GM23338 (cell line): ENCODE data around the gene NPLOC4. TPM values are rescaled to one million over a fixed set of nuclear protein-coding genes. Genes with fewer than 3 reads are reported as not detected.

Experiments used
- ATAC-seq: fragments of 200-7000 bp; cut with Tn5 transposase; 3 replicates; pipeline ENCODE4 v1.9.1; 2020
- DNase-seq: peaks from one replicate; pipeline ENCODE4 v3.0.0-alpha.2; 2015; ENCODE audit warnings: low spot score
- H2AFZ ChIP-seq: fragments of 200-600 bp; sonication (generic); 2 replicates; pipeline ENCODE4 v1.8.0; 2016; ENCODE audit warnings: antibody characterized with exemption, mild to moderate bottlenecking, moderate library complexity
- H3F3A ChIP-seq: fragments of 200-600 bp; sonication (generic); replicated peaks from 2 replicates; pipeline ENCODE4 v1.8.0; 2017; ENCODE audit warnings: antibody characterized with exemption, mixed run types, low read depth
- H3K27ac ChIP-seq: fragments of 200-600 bp; sonication (generic); 2 replicates; pipeline ENCODE4 v1.6.1; 2016; ENCODE audit warnings: low read depth
- H3K27me3 ChIP-seq: fragments of 200-600 bp; sonication (generic); 2 replicates; pipeline ENCODE4 v1.8.0; 2016; ENCODE audit warnings: mild to moderate bottlenecking, mixed run types, moderate library complexity; ENCODE audit not compliant: insufficient read depth
- H3K36me3 ChIP-seq: fragments of 200-600 bp; sonication (generic); 2 replicates; pipeline ENCODE4 v1.8.0; 2016; ENCODE audit warnings: mild to moderate bottlenecking; ENCODE audit not compliant: insufficient read depth
- H3K4me1 ChIP-seq: fragments of 200-600 bp; sonication (generic); 2 replicates; pipeline ENCODE4 v1.8.0; 2016; ENCODE audit warnings: mild to moderate bottlenecking, moderate library complexity; ENCODE audit not compliant: insufficient read depth
- H3K4me2 ChIP-seq: fragments of 200-600 bp; sonication (generic); 2 replicates; pipeline ENCODE4 v1.7.1; 2017; ENCODE audit warnings: mixed run types
- H3K4me3 ChIP-seq: fragments of 200-600 bp; sonication (generic); 2 replicates; pipeline ENCODE4 v1.6.1; 2016; ENCODE audit warnings: mixed run types
- H3K79me2 ChIP-seq: fragments of 200-600 bp; sonication (generic); replicated peaks from 2 replicates; pipeline ENCODE4 v1.8.0; 2017; ENCODE audit warnings: mild to moderate bottlenecking; ENCODE audit not compliant: insufficient read depth
- H3K9me2 ChIP-seq: fragments of 200-600 bp; sonication (generic); 2 replicates; pipeline ENCODE4 v1.8.0; 2017; ENCODE audit not compliant: insufficient read depth
- H4K20me1 ChIP-seq: fragments of 200-600 bp; sonication (generic); replicated peaks from 2 replicates; pipeline ENCODE4 v1.8.0; 2017; ENCODE audit warnings: mild to moderate bottlenecking; ENCODE audit not compliant: insufficient read depth
- H3K27ac Mint-ChIP-seq: 2 replicates; pipeline ENCODE4 v1.8.0; 2020; ENCODE audit warnings: inconsistent platforms, mild to moderate bottlenecking, moderate library complexity, mixed read lengths
- H3K27me3 Mint-ChIP-seq: 3 replicates; pipeline ENCODE4 v1.8.0; 2022; ENCODE audit warnings: low read depth, mild to moderate bottlenecking, moderate library complexity, mixed read lengths, inconsistent platforms; ENCODE audit not compliant: insufficient read depth, poor library complexity
- H3K36me3 Mint-ChIP-seq: 3 replicates; pipeline ENCODE4 v1.8.0; 2021; ENCODE audit warnings: low read depth, mild to moderate bottlenecking, inconsistent platforms, moderate library complexity, mixed read lengths
- H3K4me1 Mint-ChIP-seq: 3 replicates; pipeline ENCODE4 v1.8.0; 2020; ENCODE audit warnings: mild to moderate bottlenecking, inconsistent platforms, mixed read lengths
- H3K4me3 Mint-ChIP-seq: 3 replicates; pipeline ENCODE4 v1.8.0; 2021; ENCODE audit warnings: moderate library complexity, mild to moderate bottlenecking, inconsistent platforms, mixed read lengths
- H3K9me3 Mint-ChIP-seq: 3 replicates; pipeline ENCODE4 v1.8.0; 2020; ENCODE audit warnings: moderate library complexity, mild to moderate bottlenecking, inconsistent platforms, mixed read lengths
- CREB1 ChIP-seq: fragments of 250-450 bp; sonication (Bioruptor Pico); IDR thresholded peaks from 2 replicates; pipeline ENCODE4 v1.5.0; 2020; ENCODE audit warnings: low read depth, mild to moderate bottlenecking, moderate library complexity
- EZH2 ChIP-seq: fragments of 200-600 bp; sonication (generic); IDR thresholded peaks from one replicate; pipeline ENCODE4 v1.8.0; 2017; ENCODE audit warnings: antibody characterized with exemption, mild to moderate bottlenecking, low read depth; ENCODE audit not compliant: unreplicated experiment
- EZH2phosphoT487 ChIP-seq: fragments of 200-600 bp; sonication (generic); IDR thresholded peaks from one replicate; pipeline ENCODE4 v1.8.1; 2018; ENCODE audit warnings: antibody characterized with exemption; ENCODE audit not compliant: unreplicated experiment
- JUNB ChIP-seq: IDR thresholded peaks from one replicate; pipeline ENCODE4 v1.6.1; 2016; ENCODE audit warnings: antibody characterized with exemption; ENCODE audit not compliant: unreplicated experiment
- NANOG ChIP-seq: IDR thresholded peaks from 2 replicates; pipeline ENCODE4 v1.6.1; 2016; ENCODE audit warnings: antibody characterized with exemption, borderline replicate concordance
- STAT1 ChIP-seq: IDR thresholded peaks from one replicate; pipeline ENCODE4 v1.6.1; 2016; ENCODE audit warnings: antibody characterized with exemption; ENCODE audit not compliant: unreplicated experiment
- ZNF114 ChIP-seq: fragments of 250-450 bp; sonication (Bioruptor Pico); IDR thresholded peaks from 2 replicates; pipeline ENCODE4 v1.5.0; 2020; ENCODE audit warnings: mild to moderate bottlenecking, moderate library complexity
- polyA plus RNA-seq: library from polyadenylated mRNA; unstranded; fragments of >200 nt; fragmentation: Nextera tagmentation; extraction: Ambion mirVana; gene quantifications from 2 replicates; pipeline ENCODE4 v1.2.1, GENCODE V29; 2016
- total RNA-seq: library from RNA; depleted of rRNA; stranded (reverse); fragments of >200 nt; shearing (Covaris generic); gene quantifications from 2 replicates; pipeline ENCODE4 v1.2.3, GENCODE V29; 2014
- TF ChIP-seq, protein P1 (sequence below): fragments of 250-450 bp; sonication (Bioruptor Pico); IDR thresholded peaks from 2 replicates; pipeline ENCODE4 v1.5.0; 2020; ENCODE audit warnings: mild to moderate bottlenecking, moderate library complexity
- TF ChIP-seq, protein P2 (sequence below): IDR thresholded peaks from 2 replicates; pipeline ENCODE4 v1.6.1; 2016; ENCODE audit warnings: antibody characterized with exemption
- TF ChIP-seq, protein P3 (sequence below): IDR thresholded peaks from one replicate; pipeline ENCODE4 v1.6.1; 2018; ENCODE audit warnings: antibody characterized with exemption; ENCODE audit not compliant: unreplicated experiment

Gene NPLOC4
- total and polyA plus RNA-seq, 2 experiments from 2014 or later: 24.1 to 79.1 TPM

DNA sequence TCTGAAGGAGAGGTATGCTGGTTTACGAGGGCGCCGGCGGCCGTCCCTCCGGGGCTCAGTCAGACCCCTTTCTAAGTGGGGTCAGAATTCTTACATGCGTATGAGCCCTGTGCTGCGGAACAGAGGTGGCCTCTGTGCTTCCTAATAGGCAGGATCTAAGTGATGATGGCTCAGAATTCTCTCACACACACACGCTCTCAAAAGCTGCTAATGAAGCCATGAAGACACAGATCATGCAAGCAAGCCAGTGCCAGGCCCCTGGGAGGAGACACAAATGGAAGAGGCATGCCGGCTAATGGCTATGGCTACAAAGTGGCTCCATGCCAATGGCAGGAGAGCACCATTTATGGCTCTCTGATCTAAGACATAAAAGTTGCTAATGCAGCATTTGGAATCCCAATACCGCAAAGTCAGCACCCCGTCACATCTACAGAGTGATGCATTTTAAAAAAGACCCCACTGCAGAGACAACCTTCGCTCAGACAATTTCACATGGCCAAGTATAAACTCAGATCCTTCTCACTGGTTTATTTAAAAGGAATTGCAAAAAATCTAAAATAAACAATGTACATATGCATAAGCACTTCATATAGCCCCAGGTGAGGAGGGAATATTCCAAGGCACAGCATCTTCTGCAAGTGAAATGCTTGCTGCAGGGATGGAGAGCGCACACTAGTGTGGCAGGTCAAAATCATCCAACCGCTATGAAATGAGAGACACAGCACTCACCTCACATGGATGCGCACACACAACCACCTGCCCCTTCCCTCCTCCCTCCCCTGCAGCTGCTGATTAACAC lies 24.5 kb downstream of the NPLOC4 start:
- Histone ChIP-seq H3F3A (no peaks in the 10 kb centered on the region; the same call in 1 of the 2 replicates), H3K27me3 (no peaks in the 10 kb centered on the region), H3K79me2 (peaks cover 66% of the 10 kb centered on the region), H3K36me3 (peaks cover 38% of the 10 kb centered on the region), H3K4me3 (no peak overlapping the region), H3K4me2 (no peak overlapping the region), H2AFZ (no peak overlapping the region), H4K20me1 (peaks cover 47% of the 10 kb centered on the region), H3K27ac (no peak overlapping the region; the same call in 1 of the 2 replicates), H3K9me2 (no peaks in the 10 kb centered on the region), H3K4me1 (no peaks in the 10 kb centered on the region)
- Mint-ChIP-seq H3K4me1 (no peaks in the 10 kb centered on the region), H3K27me3 (peaks cover 12% of the 10 kb centered on the region), H3K9me3 (peaks cover 12% of the 10 kb centered on the region; the same call in 2 of the 3 replicates), H3K27ac (peak overlapping the region; percentile 17; the same call in 1 of the 2 replicates), H3K4me3 (no peak overlapping the region), H3K36me3 (peaks cover 84% of the 10 kb centered on the region)
- no peak for TF ChIP-seq EZH2
- TF ChIP-seq EZH2phosphoT487: no peak
- TF ChIP-seq JUNB: no peak
- TF ChIP-seq, protein P1, sequence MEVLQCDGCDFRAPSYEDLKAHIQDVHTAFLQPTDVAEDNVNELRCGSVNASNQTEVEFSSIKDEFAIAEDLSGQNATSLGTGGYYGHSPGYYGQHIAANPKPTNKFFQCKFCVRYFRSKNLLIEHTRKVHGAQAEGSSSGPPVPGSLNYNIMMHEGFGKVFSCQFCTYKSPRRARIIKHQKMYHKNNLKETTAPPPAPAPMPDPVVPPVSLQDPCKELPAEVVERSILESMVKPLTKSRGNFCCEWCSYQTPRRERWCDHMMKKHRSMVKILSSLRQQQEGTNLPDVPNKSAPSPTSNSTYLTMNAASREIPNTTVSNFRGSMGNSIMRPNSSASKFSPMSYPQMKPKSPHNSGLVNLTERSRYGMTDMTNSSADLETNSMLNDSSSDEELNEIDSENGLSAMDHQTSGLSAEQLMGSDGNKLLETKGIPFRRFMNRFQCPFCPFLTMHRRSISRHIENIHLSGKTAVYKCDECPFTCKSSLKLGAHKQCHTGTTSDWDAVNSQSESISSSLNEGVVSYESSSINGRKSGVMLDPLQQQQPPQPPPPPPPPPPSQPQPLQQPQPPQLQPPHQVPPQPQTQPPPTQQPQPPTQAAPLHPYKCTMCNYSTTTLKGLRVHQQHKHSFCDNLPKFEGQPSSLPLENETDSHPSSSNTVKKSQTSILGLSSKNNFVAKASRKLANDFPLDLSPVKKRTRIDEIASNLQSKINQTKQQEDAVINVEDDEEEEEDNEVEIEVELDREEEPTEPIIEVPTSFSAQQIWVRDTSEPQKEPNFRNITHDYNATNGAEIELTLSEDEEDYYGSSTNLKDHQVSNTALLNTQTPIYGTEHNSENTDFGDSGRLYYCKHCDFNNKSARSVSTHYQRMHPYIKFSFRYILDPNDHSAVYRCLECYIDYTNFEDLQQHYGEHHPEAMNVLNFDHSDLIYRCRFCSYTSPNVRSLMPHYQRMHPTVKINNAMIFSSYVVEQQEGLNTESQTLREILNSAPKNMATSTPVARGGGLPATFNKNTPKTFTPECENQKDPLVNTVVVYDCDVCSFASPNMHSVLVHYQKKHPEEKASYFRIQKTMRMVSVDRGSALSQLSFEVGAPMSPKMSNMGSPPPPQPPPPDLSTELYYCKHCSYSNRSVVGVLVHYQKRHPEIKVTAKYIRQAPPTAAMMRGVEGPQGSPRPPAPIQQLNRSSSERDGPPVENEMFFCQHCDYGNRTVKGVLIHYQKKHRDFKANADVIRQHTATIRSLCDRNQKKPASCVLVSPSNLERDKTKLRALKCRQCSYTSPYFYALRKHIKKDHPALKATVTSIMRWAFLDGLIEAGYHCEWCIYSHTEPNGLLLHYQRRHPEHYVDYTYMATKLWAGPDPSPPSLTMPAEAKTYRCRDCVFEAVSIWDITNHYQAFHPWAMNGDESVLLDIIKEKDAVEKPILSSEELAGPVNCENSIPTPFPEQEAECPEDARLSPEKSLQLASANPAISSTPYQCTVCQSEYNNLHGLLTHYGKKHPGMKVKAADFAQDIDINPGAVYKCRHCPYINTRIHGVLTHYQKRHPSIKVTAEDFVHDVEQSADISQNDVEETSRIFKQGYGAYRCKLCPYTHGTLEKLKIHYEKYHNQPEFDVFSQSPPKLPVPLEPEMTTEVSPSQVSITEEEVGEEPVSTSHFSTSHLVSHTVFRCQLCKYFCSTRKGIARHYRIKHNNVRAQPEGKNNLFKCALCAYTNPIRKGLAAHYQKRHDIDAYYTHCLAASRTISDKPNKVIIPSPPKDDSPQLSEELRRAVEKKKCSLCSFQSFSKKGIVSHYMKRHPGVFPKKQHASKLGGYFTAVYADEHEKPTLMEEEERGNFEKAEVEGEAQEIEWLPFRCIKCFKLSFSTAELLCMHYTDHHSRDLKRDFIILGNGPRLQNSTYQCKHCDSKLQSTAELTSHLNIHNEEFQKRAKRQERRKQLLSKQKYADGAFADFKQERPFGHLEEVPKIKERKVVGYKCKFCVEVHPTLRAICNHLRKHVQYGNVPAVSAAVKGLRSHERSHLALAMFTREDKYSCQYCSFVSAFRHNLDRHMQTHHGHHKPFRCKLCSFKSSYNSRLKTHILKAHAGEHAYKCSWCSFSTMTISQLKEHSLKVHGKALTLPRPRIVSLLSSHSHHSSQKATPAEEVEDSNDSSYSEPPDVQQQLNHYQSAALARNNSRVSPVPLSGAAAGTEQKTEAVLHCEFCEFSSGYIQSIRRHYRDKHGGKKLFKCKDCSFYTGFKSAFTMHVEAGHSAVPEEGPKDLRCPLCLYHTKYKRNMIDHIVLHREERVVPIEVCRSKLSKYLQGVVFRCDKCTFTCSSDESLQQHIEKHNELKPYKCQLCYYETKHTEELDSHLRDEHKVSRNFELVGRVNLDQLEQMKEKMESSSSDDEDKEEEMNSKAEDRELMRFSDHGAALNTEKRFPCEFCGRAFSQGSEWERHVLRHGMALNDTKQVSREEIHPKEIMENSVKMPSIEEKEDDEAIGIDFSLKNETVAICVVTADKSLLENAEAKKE: no peak
- no peak for TF ChIP-seq NANOG
- TF ChIP-seq ZNF114 (CRISPR knock-in tag): no peak
- no peak for TF ChIP-seq CREB1 (CRISPR knock-in tag)
- TF ChIP-seq, protein P2, sequence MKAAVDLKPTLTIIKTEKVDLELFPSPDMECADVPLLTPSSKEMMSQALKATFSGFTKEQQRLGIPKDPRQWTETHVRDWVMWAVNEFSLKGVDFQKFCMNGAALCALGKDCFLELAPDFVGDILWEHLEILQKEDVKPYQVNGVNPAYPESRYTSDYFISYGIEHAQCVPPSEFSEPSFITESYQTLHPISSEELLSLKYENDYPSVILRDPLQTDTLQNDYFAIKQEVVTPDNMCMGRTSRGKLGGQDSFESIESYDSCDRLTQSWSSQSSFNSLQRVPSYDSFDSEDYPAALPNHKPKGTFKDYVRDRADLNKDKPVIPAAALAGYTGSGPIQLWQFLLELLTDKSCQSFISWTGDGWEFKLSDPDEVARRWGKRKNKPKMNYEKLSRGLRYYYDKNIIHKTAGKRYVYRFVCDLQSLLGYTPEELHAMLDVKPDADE: no peak
- TF ChIP-seq, protein P3, sequence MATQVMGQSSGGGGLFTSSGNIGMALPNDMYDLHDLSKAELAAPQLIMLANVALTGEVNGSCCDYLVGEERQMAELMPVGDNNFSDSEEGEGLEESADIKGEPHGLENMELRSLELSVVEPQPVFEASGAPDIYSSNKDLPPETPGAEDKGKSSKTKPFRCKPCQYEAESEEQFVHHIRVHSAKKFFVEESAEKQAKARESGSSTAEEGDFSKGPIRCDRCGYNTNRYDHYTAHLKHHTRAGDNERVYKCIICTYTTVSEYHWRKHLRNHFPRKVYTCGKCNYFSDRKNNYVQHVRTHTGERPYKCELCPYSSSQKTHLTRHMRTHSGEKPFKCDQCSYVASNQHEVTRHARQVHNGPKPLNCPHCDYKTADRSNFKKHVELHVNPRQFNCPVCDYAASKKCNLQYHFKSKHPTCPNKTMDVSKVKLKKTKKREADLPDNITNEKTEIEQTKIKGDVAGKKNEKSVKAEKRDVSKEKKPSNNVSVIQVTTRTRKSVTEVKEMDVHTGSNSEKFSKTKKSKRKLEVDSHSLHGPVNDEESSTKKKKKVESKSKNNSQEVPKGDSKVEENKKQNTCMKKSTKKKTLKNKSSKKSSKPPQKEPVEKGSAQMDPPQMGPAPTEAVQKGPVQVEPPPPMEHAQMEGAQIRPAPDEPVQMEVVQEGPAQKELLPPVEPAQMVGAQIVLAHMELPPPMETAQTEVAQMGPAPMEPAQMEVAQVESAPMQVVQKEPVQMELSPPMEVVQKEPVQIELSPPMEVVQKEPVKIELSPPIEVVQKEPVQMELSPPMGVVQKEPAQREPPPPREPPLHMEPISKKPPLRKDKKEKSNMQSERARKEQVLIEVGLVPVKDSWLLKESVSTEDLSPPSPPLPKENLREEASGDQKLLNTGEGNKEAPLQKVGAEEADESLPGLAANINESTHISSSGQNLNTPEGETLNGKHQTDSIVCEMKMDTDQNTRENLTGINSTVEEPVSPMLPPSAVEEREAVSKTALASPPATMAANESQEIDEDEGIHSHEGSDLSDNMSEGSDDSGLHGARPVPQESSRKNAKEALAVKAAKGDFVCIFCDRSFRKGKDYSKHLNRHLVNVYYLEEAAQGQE: no peak
- no peak for TF ChIP-seq STAT1
- DNase-seq (no peak), ATAC-seq (no peak)
